Bronchial epithelial cell (primary cell): ENCODE measurements around the gene RRH. TPM values are rescaled to one million over a fixed set of nuclear protein-coding genes. Genes with fewer than 3 reads are reported as not detected.

ENCODE experiments used
- DNase-seq: peaks from one replicate; pipeline ENCODE4 v3.0.0-alpha.2; 2010; ENCODE audit warnings: low read depth
- FAIRE-seq: peaks from 2 replicates; lab custom pipeline; 2011; peaks lifted over from hg19 to GRCh38; lab: Jason Lieb, UNC
- H3K27me3 ChIP-seq: 2 replicates; pipeline ENCODE4 v1.5.1; 2011; ENCODE audit warnings: low read length; ENCODE audit not compliant: control insufficient read depth, insufficient read depth
- H3K36me3 ChIP-seq: 2 replicates; pipeline ENCODE4 v1.5.1; 2011; ENCODE audit warnings: low read length; ENCODE audit not compliant: control insufficient read depth, insufficient read depth
- H3K4me3 ChIP-seq: 2 replicates; pipeline ENCODE4 v1.5.1; 2011; ENCODE audit warnings: mild to moderate bottlenecking, low read depth, low read length, control low read depth
- total RNA-seq: library from RNA; depleted of rRNA; stranded (reverse); fragments of >200 nt; gene quantifications from 2 replicates; pipeline ENCODE4 v1.2.1, GENCODE V29; 2014
- TF ChIP-seq, protein P1 (sequence below): IDR thresholded peaks from 2 replicates; pipeline ENCODE4 v1.5.1; 2011; ENCODE audit warnings: mild to moderate bottlenecking, moderate library complexity, low read length, control low read depth, inconsistent platforms; ENCODE audit not compliant: insufficient read depth, severe bottlenecking

Gene RRH
- total RNA-seq, 1 donor from 2014 or later: 0.26 TPM

GRCh38 chr4:109801099-109801789 is 26.5 kb upstream of the RRH start:
- Histone ChIP-seq H3K36me3 (no peaks in the 10 kb centered on the region), H3K4me3 (no peak overlapping the region), H3K27me3 (no peaks in the 10 kb centered on the region)
- DNase-seq (no peak), FAIRE-seq (no peak)
- TF ChIP-seq, protein P1, sequence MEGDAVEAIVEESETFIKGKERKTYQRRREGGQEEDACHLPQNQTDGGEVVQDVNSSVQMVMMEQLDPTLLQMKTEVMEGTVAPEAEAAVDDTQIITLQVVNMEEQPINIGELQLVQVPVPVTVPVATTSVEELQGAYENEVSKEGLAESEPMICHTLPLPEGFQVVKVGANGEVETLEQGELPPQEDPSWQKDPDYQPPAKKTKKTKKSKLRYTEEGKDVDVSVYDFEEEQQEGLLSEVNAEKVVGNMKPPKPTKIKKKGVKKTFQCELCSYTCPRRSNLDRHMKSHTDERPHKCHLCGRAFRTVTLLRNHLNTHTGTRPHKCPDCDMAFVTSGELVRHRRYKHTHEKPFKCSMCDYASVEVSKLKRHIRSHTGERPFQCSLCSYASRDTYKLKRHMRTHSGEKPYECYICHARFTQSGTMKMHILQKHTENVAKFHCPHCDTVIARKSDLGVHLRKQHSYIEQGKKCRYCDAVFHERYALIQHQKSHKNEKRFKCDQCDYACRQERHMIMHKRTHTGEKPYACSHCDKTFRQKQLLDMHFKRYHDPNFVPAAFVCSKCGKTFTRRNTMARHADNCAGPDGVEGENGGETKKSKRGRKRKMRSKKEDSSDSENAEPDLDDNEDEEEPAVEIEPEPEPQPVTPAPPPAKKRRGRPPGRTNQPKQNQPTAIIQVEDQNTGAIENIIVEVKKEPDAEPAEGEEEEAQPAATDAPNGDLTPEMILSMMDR: no peak

DNA sequence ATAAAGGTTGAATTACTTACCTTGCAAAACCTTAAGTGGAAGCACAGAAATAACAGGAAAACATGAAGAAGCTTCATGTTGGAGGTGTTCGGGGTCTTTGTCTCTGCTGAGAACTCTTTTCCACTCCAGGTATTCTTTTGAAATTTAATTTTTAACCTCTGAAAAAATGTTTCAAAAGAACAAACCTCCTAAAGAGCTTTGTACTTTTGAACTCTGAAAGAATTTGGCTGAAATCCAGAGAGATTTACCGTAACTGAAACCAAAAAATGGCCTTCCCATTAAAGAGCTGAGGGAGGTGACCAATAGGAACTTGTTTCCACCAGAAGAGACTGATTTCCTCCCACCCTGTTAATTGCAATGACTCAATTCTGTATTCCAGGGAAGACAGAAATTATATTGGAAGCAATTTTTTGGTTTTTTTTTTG is 25.9 kb upstream of the RRH start, which contains the start of gene CFI:
TSS of gene CFI (minus strand) at position 105 of the 425 bp plus-strand sequence. CDS start at position 77, 28 bp downstream.
- DNase-seq: peak; percentile 55
- Histone ChIP-seq H3K36me3 (no peaks in the 10 kb centered on the region), H3K4me3 (no peak within 1 kb of the TSS), H3K27me3 (no peaks in the 10 kb centered on the region)
- no peak for FAIRE-seq
- TF ChIP-seq, protein P1: no peak

GRCh38 chr4:109803924-109804571 is 23.7 kb upstream of the RRH start:
- peak; percentile 51 for DNase-seq
- Histone ChIP-seq H3K36me3 (no peaks in the 10 kb centered on the region), H3K4me3 (no peak overlapping the region), H3K27me3 (no peaks in the 10 kb centered on the region)
- no peak for FAIRE-seq
- TF ChIP-seq, protein P1: peak; percentile 51

GRCh38 chr4:109809655-109810054 is 18.1 kb upstream of the RRH start:
- no peaks in the 10 kb centered on the region for H3K36me3 ChIP-seq
- no peak overlapping the region for H3K4me3 ChIP-seq
- H3K27me3 ChIP-seq: no peaks in the 10 kb centered on the region
- DNase-seq (no peak), FAIRE-seq (no peak)
- TF ChIP-seq, protein P1: no peak

DNA sequence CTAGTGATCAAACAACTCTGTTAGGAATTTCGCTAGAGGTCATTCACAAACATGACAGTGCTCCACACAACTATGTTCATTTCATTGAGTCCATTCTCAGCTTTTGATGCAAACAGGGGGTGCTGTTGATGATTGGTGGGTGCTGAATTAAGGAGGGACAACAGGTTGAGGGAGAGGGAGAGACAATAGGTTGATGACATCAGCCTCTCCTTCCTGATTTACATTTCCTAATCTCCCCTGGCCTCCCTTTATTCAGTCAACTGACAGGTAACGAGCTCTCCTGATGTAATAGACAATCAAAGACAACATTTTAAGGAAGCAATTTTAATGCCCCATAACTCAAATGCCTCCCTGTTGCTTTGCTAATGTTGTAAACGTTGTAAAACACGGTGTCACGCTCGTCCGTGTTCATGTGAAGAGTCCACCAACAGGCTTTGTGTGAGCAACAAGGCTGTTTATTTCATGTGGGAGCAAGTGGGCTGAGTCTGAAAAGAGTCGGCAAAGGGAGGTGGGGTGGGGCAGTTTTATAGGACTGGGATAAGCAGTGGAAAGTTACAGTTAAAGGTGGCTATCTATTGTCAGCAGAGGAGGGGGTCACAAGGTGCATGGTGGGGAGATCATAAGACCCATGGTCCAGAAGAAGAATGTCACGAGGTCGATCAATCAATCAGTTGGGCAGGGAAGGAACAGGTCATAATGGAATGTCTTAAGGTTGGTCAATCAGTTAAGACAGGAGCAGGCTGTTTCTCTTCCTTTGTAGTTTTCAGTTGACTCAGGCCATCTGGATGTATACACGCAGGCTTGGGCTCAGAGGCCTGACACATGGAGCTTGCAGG is 17.0 kb upstream of the RRH start:
- Histone ChIP-seq H3K36me3 (no peaks in the 10 kb centered on the region), H3K27me3 (no peaks in the 10 kb centered on the region), H3K4me3 (no peak overlapping the region)
- DNase-seq (no peak), FAIRE-seq (no peak)
- TF ChIP-seq, protein P1: no peak
